ENCODE data around the gene FADS1. TPM values are rescaled to one million over a fixed set of nuclear protein-coding genes. Genes with fewer than 3 reads are reported as not detected.

Gene FADS1
- total RNA-seq, 1 experiment from 2014 or later: 105 TPM

- no peak overlapping the region for H3K4me3 Mint-ChIP-seq
- H3K27ac Mint-ChIP-seq: no peak overlapping the region
- no peaks in the 10 kb centered on the region for H3K9me3 Mint-ChIP-seq
- DNase-seq (ENCODE audit: low spot score) (peak; percentile 83), ATAC-seq (peak; percentile 71)
- no peaks in the 10 kb centered on the region; the same call in 1 of the 2 replicates for H3K36me3 Mint-ChIP-seq
- ChIA-PET CTCF (interaction anchor here (0.6 to 10.0 kb wide), 13 partner anchors 10 to 59 kb away, joined by 3 to 106 read pairs (median 5); partner anchors contain the start of genes FADS1 and MYRF), POLR2A (no interaction called here)
- peaks cover 10% of the 10 kb centered on the region for H3K4me1 Mint-ChIP-seq
- H3K27me3 Mint-ChIP-seq (ENCODE audit: low read depth): peaks cover 7% of the 10 kb centered on the region; the same call in 1 of the 2 replicates
- peak; percentile 59; the same call in 1 of the 2 replicates for TF ChIP-seq MAX (CRISPR knock-in tag; IDR thresholded peaks at IDR 0.05)
- TF ChIP-seq CREM (CRISPR knock-in tag; IDR thresholded peaks at IDR 0.05): no peak
- TF ChIP-seq JAZF1 (CRISPR knock-in tag; IDR thresholded peaks at IDR 0.05): no peak
- TF ChIP-seq CREB1 (CRISPR knock-in tag; IDR thresholded peaks at IDR 0.05): no peak
- TF ChIP-seq SOX15 (CRISPR knock-in tag; IDR thresholded peaks at IDR 0.05): no peak
- TF ChIP-seq IRF2 (CRISPR knock-in tag; IDR thresholded peaks at IDR 0.05; ENCODE audit: borderline replicate concordance, low read depth): no peak
- TF ChIP-seq HMGA2 (CRISPR knock-in tag; IDR thresholded peaks at IDR 0.05): no peak
- no peak for TF ChIP-seq JUN (CRISPR knock-in tag; IDR thresholded peaks at IDR 0.05)
- TF ChIP-seq PRRX2 (CRISPR knock-in tag; IDR thresholded peaks at IDR 0.05): no peak
- TF ChIP-seq ZBTB21 (CRISPR knock-in tag; IDR thresholded peaks at IDR 0.05; ENCODE audit: borderline replicate concordance): no peak
- TF ChIP-seq ZNF396 (CRISPR knock-in tag; IDR thresholded peaks at IDR 0.05; ENCODE audit: borderline replicate concordance): no peak
- TF ChIP-seq ZNF512 (CRISPR knock-in tag; IDR thresholded peaks at IDR 0.05; ENCODE audit: borderline replicate concordance): no peak
- TF ChIP-seq USF2 (CRISPR knock-in tag; IDR thresholded peaks at IDR 0.05): peak; percentile 41; the same call in 1 of the 2 replicates
- 0 out of 2 replicates have a peak, but pooled peaks have one; percentile 1 for TF ChIP-seq ZNF138 (CRISPR knock-in tag; conservative IDR thresholded peaks at IDR 0.05)
- no peak for TF ChIP-seq ZNF671 (CRISPR knock-in tag; IDR thresholded peaks at IDR 0.05)
These were observed 39.3 kb downstream of the FADS1 start for GRCh38 chr11:61777234-61778090.

- Mint-ChIP-seq H3K36me3 (no peaks in the 10 kb centered on the region; the same call in 1 of the 2 replicates), H3K27ac (no peak overlapping the region), H3K27me3 (ENCODE audit: low read depth) (peaks cover 7% of the 10 kb centered on the region; the same call in 1 of the 2 replicates), H3K4me3 (no peak overlapping the region), H3K9me3 (no peaks in the 10 kb centered on the region), H3K4me1 (peaks cover 14% of the 10 kb centered on the region)
- ChIA-PET POLR2A (no interaction called here), CTCF (interaction anchor here (1.0 to 10.0 kb wide), 11 partner anchors 10 to 58 kb away, joined by 3 to 106 read pairs (median 5); partner anchors contain the start of gene MYRF)
- peak; percentile 67 for ATAC-seq
- no peak for TF ChIP-seq PREB (CRISPR knock-in tag; IDR thresholded peaks at IDR 0.05; ENCODE audit: borderline replicate concordance)
- peak; percentile 54 for TF ChIP-seq CTCF (IDR thresholded peaks at IDR 0.05)
- peak; percentile 84 for DNase-seq (ENCODE audit: low spot score)
These were observed 40.2 kb downstream of the FADS1 start for GRCh38 chr11:61776561-61777075.
